ENCODE data around the gene LEFTY1. TPM values are rescaled to one million over a fixed set of nuclear protein-coding genes. Genes with fewer than 3 reads are reported as not detected.

LEFTY1 gene
- total and polyA plus RNA-seq, 2 of the 13 experiments (the other 11 are each of a cell fraction or from before 2014, with no cell fraction given) = 0.29 to 0.79 TPM

GRCh38 chr1:225890346-225891228, 1.6 kb upstream of the LEFTY1 start (continued):
- TF ChIP-seq, protein P1, sequence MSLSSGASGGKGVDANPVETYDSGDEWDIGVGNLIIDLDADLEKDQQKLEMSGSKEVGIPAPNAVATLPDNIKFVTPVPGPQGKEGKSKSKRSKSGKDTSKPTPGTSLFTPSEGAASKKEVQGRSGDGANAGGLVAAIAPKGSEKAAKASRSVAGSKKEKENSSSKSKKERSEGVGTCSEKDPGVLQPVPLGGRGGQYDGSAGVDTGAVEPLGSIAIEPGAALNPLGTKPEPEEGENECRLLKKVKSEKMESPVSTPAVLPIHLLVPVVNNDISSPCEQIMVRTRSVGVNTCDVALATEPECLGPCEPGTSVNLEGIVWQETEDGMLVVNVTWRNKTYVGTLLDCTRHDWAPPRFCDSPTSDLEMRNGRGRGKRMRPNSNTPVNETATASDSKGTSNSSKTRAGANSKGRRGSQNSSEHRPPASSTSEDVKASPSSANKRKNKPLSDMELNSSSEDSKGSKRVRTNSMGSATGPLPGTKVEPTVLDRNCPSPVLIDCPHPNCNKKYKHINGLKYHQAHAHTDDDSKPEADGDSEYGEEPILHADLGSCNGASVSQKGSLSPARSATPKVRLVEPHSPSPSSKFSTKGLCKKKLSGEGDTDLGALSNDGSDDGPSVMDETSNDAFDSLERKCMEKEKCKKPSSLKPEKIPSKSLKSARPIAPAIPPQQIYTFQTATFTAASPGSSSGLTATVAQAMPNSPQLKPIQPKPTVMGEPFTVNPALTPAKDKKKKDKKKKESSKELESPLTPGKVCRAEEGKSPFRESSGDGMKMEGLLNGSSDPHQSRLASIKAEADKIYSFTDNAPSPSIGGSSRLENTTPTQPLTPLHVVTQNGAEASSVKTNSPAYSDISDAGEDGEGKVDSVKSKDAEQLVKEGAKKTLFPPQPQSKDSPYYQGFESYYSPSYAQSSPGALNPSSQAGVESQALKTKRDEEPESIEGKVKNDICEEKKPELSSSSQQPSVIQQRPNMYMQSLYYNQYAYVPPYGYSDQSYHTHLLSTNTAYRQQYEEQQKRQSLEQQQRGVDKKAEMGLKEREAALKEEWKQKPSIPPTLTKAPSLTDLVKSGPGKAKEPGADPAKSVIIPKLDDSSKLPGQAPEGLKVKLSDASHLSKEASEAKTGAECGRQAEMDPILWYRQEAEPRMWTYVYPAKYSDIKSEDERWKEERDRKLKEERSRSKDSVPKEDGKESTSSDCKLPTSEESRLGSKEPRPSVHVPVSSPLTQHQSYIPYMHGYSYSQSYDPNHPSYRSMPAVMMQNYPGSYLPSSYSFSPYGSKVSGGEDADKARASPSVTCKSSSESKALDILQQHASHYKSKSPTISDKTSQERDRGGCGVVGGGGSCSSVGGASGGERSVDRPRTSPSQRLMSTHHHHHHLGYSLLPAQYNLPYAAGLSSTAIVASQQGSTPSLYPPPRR (CRISPR knock-in tag; IDR thresholded peaks at IDR 0.05; ENCODE audit: borderline replicate concordance) = peak; percentile 40; the same call in 1 of the 2 replicates
- TF ChIP-seq RXRB (CRISPR knock-in tag; IDR thresholded peaks at IDR 0.05; ENCODE audit: borderline replicate concordance) (peak; percentile 66; the same call in 1 of the 2 replicates), FOXP1 (IDR thresholded peaks at IDR 0.05) (no peak), FOXP1 (CRISPR knock-in tag; IDR thresholded peaks at IDR 0.05) (peak; percentile 47; the same call in 1 of the 2 replicates), BRCA1 (CRISPR knock-in tag; IDR thresholded peaks at IDR 0.05) (no peak), CBX5 (CRISPR knock-in tag; IDR thresholded peaks at IDR 0.05; ENCODE audit: borderline replicate concordance) (0 out of 2 replicates have a peak, but pooled peaks have one; percentile 20), NCOR1 (IDR thresholded peaks at IDR 0.05; ENCODE audit: borderline replicate concordance, low read length) (no peak)
